Suppressor macrophage (primary cell): Measurements from ENCODE around the gene DNM2.
A peak's percentile ranks its signal among the peaks of the same experiment; 100 is the strongest.
"Not testable (repeated sequence)": the region's sequence is repeated elsewhere in the genome, so short reads cannot be mapped to it uniquely, and the experiment has no call there.

ENCODE experiments used
- DNase-seq, 4 experiments: peaks; one replicate each; pipeline ENCODE4 v3.0.0-alpha.2; 2020 to 2022

Gene DNM2

DNA sequence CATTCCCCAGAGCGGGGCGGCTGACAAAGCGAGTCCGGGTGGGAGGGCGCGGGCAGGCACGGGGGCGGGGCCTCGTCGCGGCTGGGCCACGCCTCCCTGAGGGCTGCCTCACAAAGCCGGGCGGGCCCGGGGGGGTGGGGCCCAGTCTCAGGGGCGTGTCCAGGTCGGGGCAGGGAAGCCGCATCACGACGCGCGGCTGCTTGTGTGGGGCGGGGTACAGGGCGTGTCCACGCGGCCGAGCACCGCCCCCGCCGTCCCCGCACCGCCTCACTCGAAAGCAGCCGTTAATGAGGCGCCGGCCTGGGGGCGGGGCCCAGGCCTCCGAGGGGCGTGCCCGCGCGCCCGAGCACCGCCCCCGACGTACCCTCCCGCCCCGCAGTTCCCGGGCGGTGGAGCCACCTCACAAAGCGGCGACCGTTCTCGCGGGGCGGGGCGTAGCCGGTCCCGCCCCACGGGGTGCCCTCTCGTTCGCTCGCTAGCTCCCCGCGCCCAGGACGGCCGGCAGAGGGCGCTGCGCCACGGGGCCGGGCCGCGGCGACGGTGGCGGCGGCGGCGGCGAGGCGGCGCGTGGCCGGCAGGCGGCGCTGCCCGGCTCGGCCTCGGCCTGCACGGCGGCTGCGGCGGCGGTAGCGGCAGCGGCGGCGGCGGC, 153.2 kb downstream of the DNM2 start, which contains the start of gene CARM1:
CARM1 (plus strand) TSS at position 599 of the 649 bp plus-strand sequence. CDS start 150 bp downstream, outside the sequence.
- peak; percentile 99 to 100 (median 100) for DNase-seq

DNA sequence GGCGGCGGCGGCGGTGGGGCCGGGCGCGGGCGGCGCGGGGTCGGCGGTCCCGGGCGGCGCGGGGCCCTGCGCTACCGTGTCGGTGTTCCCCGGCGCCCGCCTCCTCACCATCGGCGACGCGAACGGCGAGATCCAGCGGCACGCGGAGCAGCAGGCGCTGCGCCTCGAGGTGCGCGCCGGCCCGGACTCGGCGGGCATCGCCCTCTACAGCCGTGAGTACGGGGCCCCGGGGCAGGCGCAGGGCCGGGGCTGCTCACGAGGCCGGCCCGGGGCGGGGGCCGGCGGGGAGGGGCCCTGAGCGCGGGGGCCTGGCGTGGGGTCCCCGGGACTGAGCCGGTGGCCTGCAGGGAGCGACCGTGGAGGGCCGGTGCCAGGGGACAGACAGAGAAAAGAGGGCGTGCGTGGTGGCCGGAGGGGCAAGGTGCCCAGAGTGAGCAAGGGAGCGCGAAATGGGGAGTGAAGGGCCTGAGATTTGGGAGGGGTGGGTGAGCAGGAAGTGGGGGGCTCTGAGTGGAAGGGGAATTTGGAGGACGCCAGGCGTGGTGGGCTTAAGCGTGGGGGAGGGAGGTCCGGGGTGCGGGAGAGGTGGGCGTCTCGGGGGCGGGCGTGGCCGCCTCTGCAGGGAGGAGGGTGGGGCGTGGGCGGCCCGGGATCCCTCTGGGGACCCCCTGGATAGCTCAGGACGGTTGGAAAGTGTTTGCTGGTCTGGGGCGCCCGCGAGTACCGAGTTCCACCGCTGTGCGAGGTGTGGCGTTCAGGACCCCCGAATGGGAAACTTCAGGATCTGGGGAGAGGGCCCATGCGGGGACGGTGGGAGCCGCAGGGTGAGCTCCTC, 154.0 kb downstream of the DNM2 start:
- DNase-seq, result peak; percentile 31 to 71 (median 50)

DNA sequence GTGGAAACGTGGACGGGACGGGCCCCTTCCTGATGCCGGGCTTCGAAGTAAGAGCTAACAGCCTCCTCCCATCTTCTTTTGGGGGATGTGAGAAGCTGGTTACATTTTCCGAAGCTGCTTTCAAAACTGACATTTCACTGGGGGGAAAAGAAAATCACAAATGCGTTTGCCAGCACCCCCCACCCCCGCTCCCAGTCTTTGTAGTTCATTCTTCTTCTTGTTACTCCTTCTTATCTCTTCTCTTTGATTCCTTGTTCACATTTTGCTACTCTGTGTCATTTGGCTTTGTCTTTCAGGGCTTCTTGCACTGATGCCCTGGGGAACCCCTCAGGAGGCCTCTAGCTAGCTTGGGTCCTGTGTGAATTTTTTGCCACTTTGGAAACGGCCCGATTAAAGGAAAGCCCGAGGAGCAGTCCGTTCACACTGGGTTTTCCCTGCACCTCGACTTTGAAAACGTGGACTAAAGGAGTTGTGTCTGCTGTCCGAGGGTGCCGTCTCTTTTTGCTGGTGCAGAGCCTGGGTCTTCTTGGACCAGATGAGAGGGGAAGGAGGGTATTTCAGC, 154.7 kb downstream of the DNM2 start:
- DNase-seq, result no peak

DNA sequence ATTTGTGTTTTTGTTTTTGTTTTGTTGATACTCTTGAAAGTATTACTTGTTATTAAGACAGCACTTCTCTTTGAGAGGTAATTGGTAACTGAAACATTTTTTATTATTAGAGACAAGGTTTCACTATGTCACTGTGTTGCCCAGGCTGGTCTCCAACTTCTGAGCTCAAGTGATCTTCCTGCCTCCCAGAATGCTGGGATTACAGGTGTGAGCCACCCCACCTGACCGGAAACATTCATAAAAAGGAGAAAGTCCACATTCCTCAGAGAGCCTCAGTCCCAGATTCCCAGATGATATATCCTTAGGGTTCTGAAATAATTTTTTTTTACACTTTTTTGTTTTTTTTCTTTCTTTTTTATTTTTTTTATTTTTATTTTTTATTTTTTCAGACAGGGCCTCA, 156.1 kb downstream of the DNM2 start:
- no peak for DNase-seq

DNA sequence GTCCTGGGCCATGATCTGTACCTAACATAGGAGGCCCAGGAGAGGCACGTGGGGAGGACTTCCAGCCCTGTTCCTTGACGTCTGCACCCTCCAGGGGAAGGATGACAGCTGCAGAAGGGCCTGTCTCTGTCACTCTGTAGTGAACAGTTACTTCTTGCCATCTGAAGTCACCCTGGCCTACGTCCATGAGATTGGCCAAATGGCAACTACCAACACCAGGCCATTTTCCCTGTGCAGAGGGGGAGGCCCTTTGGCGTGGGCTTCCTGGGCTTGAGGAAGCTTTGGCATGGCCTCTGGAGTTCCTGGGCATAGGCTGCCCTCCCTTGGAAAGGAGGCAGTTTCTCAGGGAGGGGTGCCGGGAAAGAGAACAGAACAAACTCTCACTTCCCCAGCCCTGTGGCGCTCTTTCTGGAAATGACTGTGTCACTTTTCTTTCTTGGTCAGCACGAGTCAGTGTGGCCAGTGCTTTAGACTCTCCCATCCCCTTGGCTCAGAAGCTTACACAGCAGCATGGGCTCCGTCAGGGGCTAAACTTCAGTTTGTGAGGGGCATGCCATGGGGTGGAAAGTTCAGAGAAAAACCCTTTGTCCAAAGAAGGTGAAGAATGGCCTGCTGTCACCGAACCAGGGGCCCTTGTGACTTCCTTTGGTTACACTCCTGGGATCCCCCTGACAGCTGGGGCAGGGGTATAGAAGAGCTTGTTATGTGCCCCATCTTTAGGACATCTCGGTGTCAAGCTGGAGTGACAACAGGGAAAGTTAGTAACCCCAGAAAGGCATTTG, 158.8 kb downstream of the DNM2 start:
- DNase-seq, result peak; percentile 68 to 77 (median 72)

DNA sequence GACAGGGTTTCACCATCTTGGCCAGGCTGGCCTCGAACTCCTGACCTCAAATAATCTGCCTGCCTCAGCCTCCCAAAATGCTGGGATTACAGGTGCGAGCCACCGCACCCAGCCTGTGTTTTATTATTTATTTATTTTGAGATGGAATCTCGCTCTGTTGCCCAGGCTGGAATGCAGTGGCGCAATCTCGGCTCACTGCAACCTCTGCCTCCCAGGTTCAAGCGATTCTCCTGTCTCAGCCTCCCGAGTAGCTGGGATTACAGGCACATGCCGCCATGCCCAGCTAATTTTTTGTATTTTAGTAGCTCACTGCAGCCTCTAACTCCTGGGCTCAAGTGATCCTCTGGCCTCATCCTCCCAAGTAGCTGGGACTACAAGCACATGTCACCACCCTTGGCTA, 159.7 kb downstream of the DNM2 start:
- DNase-seq, result not testable (repeated sequence)

DNA sequence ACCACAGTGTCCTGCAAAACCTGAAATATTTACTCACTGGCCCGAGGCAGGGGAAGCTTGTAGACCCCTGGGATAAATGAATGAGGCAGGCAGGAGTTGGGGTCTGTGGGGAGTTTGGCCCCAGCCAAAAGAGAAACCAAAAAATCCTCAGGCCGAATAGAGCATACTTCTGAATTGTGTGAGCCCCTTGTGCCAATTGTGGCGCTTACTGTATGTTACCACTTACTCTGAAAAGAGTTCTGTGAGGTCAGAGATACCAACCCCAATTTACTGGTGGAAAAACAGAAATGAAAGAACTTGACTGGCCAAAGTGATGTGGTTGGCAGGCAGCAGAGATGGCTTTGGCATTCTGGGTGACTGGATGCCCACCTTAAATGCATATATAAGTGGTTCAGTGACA, 160.4 kb downstream of the DNM2 start:
- DNase-seq, result no peak
